ENCODE measurements around the gene NQO2. TPM values are rescaled to one million over a fixed set of nuclear protein-coding genes. Genes with fewer than 3 reads are reported as not detected.

The NQO2 gene
- polyA plus RNA-seq, 1 of the 3 experiments (the other 2 are of a cell fraction): 19.2 TPM

GRCh38 chr6:2986722-2987221 lies 12.9 kb upstream of the NQO2 start (continued):
- TF ChIP-seq GATA2 (CRISPR knock-in tag; IDR thresholded peaks at IDR 0.05) (no peak), CHD2 (IDR thresholded peaks at IDR 0.05; ENCODE audit: low read length, partially characterized antibody) (no peak), EP300 (IDR thresholded peaks at IDR 0.05; ENCODE audit: borderline replicate concordance in 1 of 2, low read depth in 1 of 2, low read length in 1 of 2) (peak in 1 of 2 experiments; percentile 47; a peak in 1 of 4 replicates)

GRCh38 chr6:2988094-2988425 lies 11.6 kb upstream of the NQO2 start:
- Histone ChIP-seq H3K4me2 (peak overlapping the region; percentile 90), H3K9ac (peak overlapping the region; percentile 98), H2AFZ (ENCODE audit: low read depth) (peak overlapping the region; percentile 86; the same call in 1 of the 2 replicates), H3K27me3 (ENCODE audit: insufficient read depth) (no peaks in the 10 kb centered on the region), H4K20me1 (ENCODE audit: insufficient read depth) (no peaks in the 10 kb centered on the region), H3K27ac (ENCODE audit: low read depth in 2 of 2, low read length in 1 of 2) (peak overlapping the region; percentile 98 to 99), H3K79me2 (ENCODE audit: insufficient read depth) (peaks cover 5% of the 10 kb centered on the region; the same call in 1 of the 2 replicates), H3K36me3 (replicated peaks in 1 of 2; ENCODE audit: control insufficient read depth in 1 of 2, insufficient read depth in 2 of 2, low read length in 1 of 2) (no peaks in the 10 kb centered on the region), H3K9me2 (no peaks in the 10 kb centered on the region), H3F3A (replicated peaks; ENCODE audit: insufficient read depth) (peaks cover 29% of the 10 kb centered on the region), H3K4me3 (ENCODE audit: low read depth in 2 of 2, low read length in 1 of 2) (peak overlapping the region; percentile 66 to 81), H3K4me1 (ENCODE audit: control insufficient read depth in 1 of 2, insufficient read depth in 2 of 2, low read depth in 1 of 2, low read length in 1 of 2) (peaks cover 18 to 19% of the 10 kb centered on the region in 2 experiments), H3K9me3 (no peaks in the 10 kb centered on the region)
- WGBS (ENCODE audit: low lambda C conversion rate): 16% methylated on average over 2 of the region's 2 CpGs
- TF ChIP-seq RCOR1 (IDR thresholded peaks at IDR 0.05; ENCODE audit: low read length) (no peak), PBX3 (IDR thresholded peaks at IDR 0.05) (no peak), FOXM1 (IDR thresholded peaks at IDR 0.05; ENCODE audit: low read depth) (no peak), GABPA (IDR thresholded peaks at IDR 0.05; ENCODE audit: low read depth) (no peak), USF2 (IDR thresholded peaks at IDR 0.05; ENCODE audit: borderline replicate concordance, low read depth, low read length) (no peak), GATA2 (CRISPR knock-in tag; IDR thresholded peaks at IDR 0.05) (no peak), TAF1 (IDR thresholded peaks at IDR 0.05; ENCODE audit: borderline replicate concordance, low read depth, low read length) (no peak), USF1 (IDR thresholded peaks at IDR 0.05; ENCODE audit: borderline replicate concordance, low read depth) (no peak), SMC3 (IDR thresholded peaks at IDR 0.05; ENCODE audit: low read depth, low read length) (no peak), MEF2A (IDR thresholded peaks at IDR 0.05; ENCODE audit: borderline replicate concordance, low read depth) (no peak), EP300 (IDR thresholded peaks at IDR 0.05; ENCODE audit: borderline replicate concordance in 1 of 2, low read depth in 1 of 2, low read length in 1 of 2) (no peak), POLR2AphosphoS5 (IDR thresholded peaks at IDR 0.05; ENCODE audit: low read depth, low read length) (no peak), RFX5 (IDR thresholded peaks at IDR 0.05; ENCODE audit: low read length) (no peak), RAD21 (IDR thresholded peaks at IDR 0.05; ENCODE audit: low read length) (no peak), IRF3 (IDR thresholded peaks at IDR 0.05; ENCODE audit: low read depth, low read length) (no peak), YY1 (IDR thresholded peaks at IDR 0.05; ENCODE audit: low read depth) (no peak), REST (IDR thresholded peaks at IDR 0.05; ENCODE audit: low read depth, low read length) (no peak), FOXJ3 (CRISPR knock-in tag; IDR thresholded peaks at IDR 0.05) (no peak)
- CTCF ChIA-PET: interaction anchor here (0.9 to 5.1 kb wide), 20 partner anchors 10 to 250 kb away, joined by 3 to 88 read pairs (median 4); partner anchors contain the start of gene SERPINB6
- no peak for DNase-seq
- POLR2A ChIA-PET: interaction anchor here (1.0 to 4.5 kb wide), 8 partner anchors 9 to 222 kb away, joined by 3 to 38 read pairs (median 10); partner anchors contain the start of genes RIPK1, SERPINB6 and WRNIP1
